Psoas muscle (tissue), 8 donors: ENCODE measurements around the gene DOCK11. TPM values are rescaled to one million over a fixed set of nuclear protein-coding genes. Genes with fewer than 3 reads are reported as not detected.

ENCODE experiments used
- ATAC-seq, 4 donors: fragments of 200-7000 bp; cut with Tn5 transposase; one replicate each; pipeline ENCODE4 v1.9.1; 2020; ENCODE audit warnings: moderate library complexity in 3 of 4, mild to moderate bottlenecking in 2 of 4
- DNase-seq, 2 donors: peaks; one replicate each; pipeline ENCODE4 v3.0.0-alpha.2; 2020
- H3K27ac ChIP-seq: fragments of 200-600 bp; one replicate; pipeline ENCODE4 v1.8.0; 2022
- H3K27me3 ChIP-seq, 3 donors: fragments of 200-600 bp in 1 of 3; one replicate each; pipeline versions ENCODE4 v1.6.1 to v1.8.0; 2013 to 2022; ENCODE audit warnings: low read length in 2 of 3, mild to moderate bottlenecking in 2 of 3, moderate library complexity in 1 of 3; ENCODE audit not compliant: insufficient read depth in 3 of 3
- H3K36me3 ChIP-seq, 2 donors: fragments of 200-600 bp in 1 of 2; one replicate each; pipeline versions ENCODE4 v1.6.1 to v1.8.0; 2013 to 2022; ENCODE audit warnings: low read depth in 1 of 2, mild to moderate bottlenecking in 1 of 2, moderate library complexity in 1 of 2; ENCODE audit not compliant: insufficient read depth in 1 of 2
- H3K4me1 ChIP-seq: fragments of 200-600 bp; one replicate; pipeline ENCODE4 v1.8.0; 2022
- H3K4me3 ChIP-seq: fragments of 200-600 bp; one replicate; pipeline ENCODE4 v1.8.0; 2022; ENCODE audit warnings: mild to moderate bottlenecking
- H3K9me3 ChIP-seq: fragments of 200-600 bp; one replicate; pipeline ENCODE4 v1.8.0; 2022
- CTCF ChIP-seq: fragments of 200-600 bp; IDR thresholded peaks from one replicate; pipeline ENCODE4 v1.8.0; 2022; ENCODE audit warnings: antibody characterized with exemption
- WGBS, 3 donors: extraction: QIAGEN DNeasy Blood & Tissue Kit; methylation state at CpG; one replicate each; pipeline versions ENCODE4 v1.1.6 to v1.1.7; 2013; 5-methylcytosine and 5-hydroxymethylcytosine counted together
- intact Hi-C, 2 donors: fragments of 100-400 bp; cut with DNase I; formaldehyde crosslinking; loops; one replicate each; pipeline versions ENCODE4 v1.11.0 to v1.14.2; 2022
- polyA plus RNA-seq, 3 donors: library from polyadenylated mRNA; stranded (reverse); fragments of 200-250 nt; gene quantifications; one replicate each; pipeline ENCODE4 v1.2.3, GENCODE V29; 2013
- total RNA-seq, 4 donors: library from RNA; stranded (reverse); fragmentation: NEBNext Ultra II Directional in 2 of 4; extraction: Animal tissue kit (Norgen Biotek cat#: 25700) in 2 of 4; gene quantifications; one replicate each; pipeline versions ENCODE4 v1.2.1 to v1.2.4, GENCODE V29; 2021 to 2023
- donor health status: healthy with polysubstance abuse.
- donor health status: DM: no; HTN: no; CAD: no; lungs with moderate emphysema.
- donor health status: Bipolar disorder and iron deficiency.
- donor health status: healthy.
- donor health status: DM: yes; HTN: yes; CAD: no.
- donor health status: DM: no; HTN: no; CAD: no.
- donor health status: DM: no; HTN: no; CAD: no.
- donor health status: DM: yes; HTN: yes; CAD: no.

Gene DOCK11
- total and polyA plus RNA-seq, 7 donors, result 1.6 to 4.4 (median 1.9) TPM

GRCh38 chrX:118652717-118653116, 157.1 kb downstream of the DOCK11 start:
- H3K27ac ChIP-seq, result no peak overlapping the region
- H3K36me3 ChIP-seq, result no peaks in the 10 kb centered on the region
- no peak for TF ChIP-seq CTCF
- whole genome bisulfite sequencing, 3 donors, result 73 to 86% (median 82%) methylated on average over 3 of the region's 3 CpGs
- DNase-seq, result no peak
- intact Hi-C loops, result no loop called here
- ATAC-seq, result no peak
- no peaks in the 10 kb centered on the region for H3K27me3 ChIP-seq
- H3K9me3 ChIP-seq, result no peaks in the 10 kb centered on the region
- H3K4me3 ChIP-seq, result no peak overlapping the region
- no peaks in the 10 kb centered on the region for H3K4me1 ChIP-seq

- no peak for DNase-seq
- ATAC-seq, result no peak
- 86 to 91% (median 89%) methylated on average over 3 of the region's 3 CpGs for WGBS, 3 donors
- H3K27me3 ChIP-seq, result no peaks in the 10 kb centered on the region
- no peak for TF ChIP-seq CTCF
- no peaks in the 10 kb centered on the region for H3K4me1 ChIP-seq
- no peak overlapping the region for H3K4me3 ChIP-seq
- H3K27ac ChIP-seq, result no peak overlapping the region
- H3K9me3 ChIP-seq, result no peaks in the 10 kb centered on the region
- intact Hi-C loops, result no loop called here
- H3K36me3 ChIP-seq, result no peaks in the 10 kb centered on the region
Observed at GRCh38 chrX:118654331-118654730, 158.7 kb downstream of the DOCK11 start.

- no peak for TF ChIP-seq CTCF
- WGBS, 3 donors, result 58 to 71% (median 67%) methylated on average over 4 of the region's 4 CpGs
Observed at GRCh38 chrX:118655561-118656246, 160.1 kb downstream of the DOCK11 start.

GRCh38 chrX:118657413-118657812, 161.8 kb downstream of the DOCK11 start:
- intact Hi-C loops, result no loop called here
- no peak for TF ChIP-seq CTCF
- DNase-seq, result no peak
- H3K27ac ChIP-seq, result no peak overlapping the region
- 69 to 85% (median 81%) methylated on average over 3 of the region's 3 CpGs for WGBS, 3 donors
- H3K36me3 ChIP-seq, result no peaks in the 10 kb centered on the region
- no peak overlapping the region for H3K4me3 ChIP-seq
- no peaks in the 10 kb centered on the region for H3K9me3 ChIP-seq
- ATAC-seq, result no peak
- H3K4me1 ChIP-seq, result no peaks in the 10 kb centered on the region
- H3K27me3 ChIP-seq, result no peaks in the 10 kb centered on the region

More at GRCh38 chrX:118655561-118656246, 160.1 kb downstream of the DOCK11 start:
- DNase-seq (no peak), ATAC-seq (no peak)
- H3K9me3 ChIP-seq, result no peaks in the 10 kb centered on the region
- no peaks in the 10 kb centered on the region for H3K36me3 ChIP-seq
- no peak overlapping the region for H3K27ac ChIP-seq
- H3K4me3 ChIP-seq, result no peak overlapping the region
- H3K4me1 ChIP-seq, result no peaks in the 10 kb centered on the region
- H3K27me3 ChIP-seq, result no peaks in the 10 kb centered on the region
- intact Hi-C loops, result no loop called here

GRCh38 chrX:118660085-118660484, 164.5 kb downstream of the DOCK11 start:
- no peaks in the 10 kb centered on the region for H3K9me3 ChIP-seq
- DNase-seq (no peak), ATAC-seq (no peak)
- H3K27ac ChIP-seq, result no peak overlapping the region
- intact Hi-C loops, result no loop called here
- no peaks in the 10 kb centered on the region for H3K36me3 ChIP-seq
- H3K4me3 ChIP-seq, result no peak overlapping the region
- no peak for TF ChIP-seq CTCF
- 83 to 97% (median 95%) methylated on average over 2 of the region's 2 CpGs for WGBS, 3 donors
- H3K27me3 ChIP-seq, result no peaks in the 10 kb centered on the region
- no peaks in the 10 kb centered on the region for H3K4me1 ChIP-seq
